ENCODE data around the gene RNF7.
"Not testable (repeated sequence)": the region's sequence is repeated elsewhere in the genome, so short reads cannot be mapped to it uniquely, and the experiment has no call there.

The RNF7 gene

DNA sequence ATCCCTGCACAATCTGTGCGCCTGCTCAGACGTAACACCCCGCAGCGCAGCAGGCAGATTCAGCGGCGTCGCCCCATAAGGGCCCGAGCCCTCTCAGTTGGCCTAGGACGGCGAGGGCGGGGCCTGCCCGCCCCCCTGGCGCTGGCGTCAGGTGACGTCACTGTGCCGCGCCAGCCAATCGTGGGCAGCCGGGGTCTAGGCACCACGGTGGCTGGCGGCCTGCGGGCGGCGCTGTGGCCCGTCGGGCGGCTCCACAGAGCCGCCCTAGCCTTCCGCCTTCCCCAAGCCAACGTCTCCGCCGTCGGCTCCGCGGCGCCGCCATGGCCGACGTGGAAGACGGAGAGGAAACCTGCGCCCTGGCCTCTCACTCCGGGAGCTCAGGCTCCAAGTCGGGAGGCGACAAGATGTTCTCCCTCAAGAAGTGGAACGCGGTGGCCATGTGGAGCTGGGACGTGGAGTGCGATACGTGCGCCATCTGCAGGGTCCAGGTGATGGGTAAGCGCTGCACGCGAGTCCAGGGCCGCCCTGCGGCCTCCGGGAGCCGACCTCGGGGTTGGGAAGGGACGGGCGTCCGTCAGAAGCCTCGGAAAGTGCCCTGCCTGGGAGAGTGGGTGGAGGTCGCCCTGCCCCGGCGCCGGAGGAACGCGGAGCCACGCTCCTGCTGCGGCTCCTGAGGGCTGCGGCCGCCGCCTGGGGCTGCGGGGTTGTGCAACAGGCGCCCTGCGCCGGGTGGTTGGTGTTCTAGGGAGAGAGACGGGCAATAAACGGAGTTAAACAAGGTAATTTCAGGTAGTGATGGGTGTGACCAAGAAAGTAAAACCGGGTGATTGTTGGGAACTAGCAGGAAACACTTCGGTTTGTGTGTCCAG, at the start of gene RNF7:
RNF7 (plus strand) TSS at position 277 of the 869 bp plus-strand sequence; CDS start at position 321, 44 bp downstream.
- peak; percentile 93 for DNase-seq

DNA sequence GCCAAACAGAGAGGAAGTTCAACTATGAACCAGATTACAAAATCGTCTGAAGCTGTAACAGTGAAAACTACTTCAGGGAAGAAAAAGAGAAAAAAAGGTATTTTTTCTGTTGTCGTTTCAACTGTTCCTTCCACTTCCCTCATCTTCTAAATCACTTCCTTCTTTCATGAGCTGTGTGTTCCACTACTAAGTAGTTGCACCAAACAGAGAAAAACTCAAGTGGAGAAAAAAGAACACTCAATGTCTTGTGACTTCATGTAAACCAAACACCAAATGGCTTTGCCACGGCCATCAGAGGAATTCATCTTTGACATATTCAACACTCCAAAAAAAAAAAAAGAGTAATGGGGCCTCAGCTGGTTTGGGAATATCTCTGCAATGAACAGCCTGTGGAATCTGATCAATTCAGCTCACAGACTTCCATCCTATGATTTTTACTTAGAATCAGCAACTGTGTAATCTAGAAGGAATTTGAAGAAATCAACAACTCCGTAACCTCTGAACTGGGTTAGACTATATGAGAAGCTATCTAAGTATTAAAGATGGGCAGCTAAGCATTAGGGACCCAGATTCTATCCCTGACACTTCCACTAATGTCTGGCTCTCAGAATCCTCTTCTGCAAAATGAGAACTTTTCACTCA, 47.5 kb upstream of the RNF7 start:
- no peak for DNase-seq

DNA sequence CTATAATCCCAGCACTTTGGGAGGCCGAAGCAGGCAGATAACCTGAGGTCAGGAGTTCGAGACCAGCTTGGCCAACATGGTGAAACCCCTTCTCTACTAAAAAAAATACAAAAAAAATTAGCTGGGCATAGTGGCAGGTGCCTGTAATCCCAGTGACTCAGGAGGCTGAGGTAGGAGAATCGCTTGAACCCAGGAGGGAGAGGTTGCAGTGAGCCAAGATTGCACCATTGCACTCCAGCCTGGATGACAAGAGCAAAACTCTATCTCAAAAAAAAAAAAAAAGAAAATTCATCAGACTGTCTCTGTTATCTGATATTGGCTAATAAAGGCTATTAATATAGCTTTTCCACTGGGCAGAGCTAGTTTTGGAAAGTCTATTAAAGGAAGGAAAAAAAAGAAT, 46.6 kb upstream of the RNF7 start:
- not testable (repeated sequence) for DNase-seq

DNA sequence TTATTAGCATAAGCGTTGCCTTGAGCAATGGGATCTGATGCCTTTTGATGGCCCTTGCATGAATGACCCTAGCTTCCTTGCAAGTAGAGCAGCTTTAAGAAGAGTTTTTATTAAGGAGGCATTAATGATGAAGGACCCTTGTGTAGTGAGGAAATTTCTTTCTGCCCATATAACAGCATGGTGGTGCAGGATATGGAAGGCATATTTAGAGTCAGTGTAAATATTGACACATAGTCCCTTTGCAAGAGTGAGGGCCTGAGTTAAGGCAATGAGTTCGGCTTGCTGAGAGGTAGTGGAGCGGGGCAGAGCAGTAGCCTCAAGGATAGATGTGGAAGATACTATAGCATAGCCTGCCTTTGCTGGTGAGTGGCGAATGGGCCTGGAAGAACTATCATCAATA, 45.1 kb upstream of the RNF7 start:
- not testable (repeated sequence) for DNase-seq

DNA sequence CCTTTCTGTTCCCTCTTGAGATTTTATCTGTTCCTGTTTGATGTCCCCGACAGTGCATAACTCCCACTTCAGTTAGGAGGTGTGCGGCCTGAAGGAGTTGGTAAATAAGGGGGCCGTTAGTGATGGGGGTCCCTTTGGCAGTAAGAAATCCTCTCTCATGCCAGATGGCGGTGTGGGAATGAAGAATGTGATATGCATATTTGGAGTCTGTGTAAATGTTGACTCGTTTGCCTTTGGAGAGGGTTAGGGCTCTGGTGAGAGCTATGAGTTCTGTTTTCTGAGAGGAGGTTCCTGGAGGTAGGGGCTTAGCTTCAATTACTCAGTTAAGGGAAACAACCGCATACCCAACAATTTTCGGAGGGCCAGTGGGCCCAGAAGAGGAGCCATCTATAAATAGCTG, 38.8 kb upstream of the RNF7 start:
- no peak for DNase-seq

DNA sequence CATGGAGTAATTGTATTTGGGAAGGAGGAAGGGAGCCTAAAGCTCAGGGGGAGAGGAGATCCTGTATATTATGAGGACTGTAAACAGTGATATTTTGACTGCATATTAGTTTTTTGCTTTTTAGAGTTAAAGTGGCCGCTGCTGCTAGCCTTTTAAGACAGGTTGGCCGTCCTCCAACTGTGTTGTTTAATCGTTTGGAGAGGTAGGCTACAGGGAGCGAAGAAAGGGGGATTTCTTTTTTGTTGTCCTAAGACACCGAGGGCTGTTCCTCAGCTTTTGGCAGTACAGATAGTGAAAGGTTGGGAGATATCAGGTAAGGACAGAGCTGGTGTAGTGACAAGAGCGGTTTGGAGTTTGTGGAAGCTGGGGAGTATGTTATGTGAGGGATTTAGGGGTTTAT, 38.2 kb upstream of the RNF7 start:
- no peak for DNase-seq

DNA sequence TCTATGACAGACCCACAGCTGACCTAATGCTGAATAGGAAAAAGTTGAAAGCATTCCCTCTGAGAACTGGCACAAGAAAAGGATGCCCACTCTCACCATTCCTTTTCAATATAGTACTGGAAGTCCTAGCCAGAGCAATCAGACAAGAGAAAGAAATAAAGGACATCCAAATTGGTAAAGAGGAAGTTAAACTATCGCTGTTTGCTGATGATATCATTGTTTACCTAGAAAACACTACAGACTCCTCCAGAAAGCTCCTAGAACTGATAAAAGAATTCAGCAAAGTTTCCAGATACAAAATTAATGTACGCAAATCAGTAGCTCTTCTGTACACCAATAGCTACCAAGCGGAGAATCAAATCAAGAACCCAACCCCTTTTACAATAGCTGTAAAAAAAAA, 34.7 kb upstream of the RNF7 start:
- DNase-seq = not testable (repeated sequence)

DNA sequence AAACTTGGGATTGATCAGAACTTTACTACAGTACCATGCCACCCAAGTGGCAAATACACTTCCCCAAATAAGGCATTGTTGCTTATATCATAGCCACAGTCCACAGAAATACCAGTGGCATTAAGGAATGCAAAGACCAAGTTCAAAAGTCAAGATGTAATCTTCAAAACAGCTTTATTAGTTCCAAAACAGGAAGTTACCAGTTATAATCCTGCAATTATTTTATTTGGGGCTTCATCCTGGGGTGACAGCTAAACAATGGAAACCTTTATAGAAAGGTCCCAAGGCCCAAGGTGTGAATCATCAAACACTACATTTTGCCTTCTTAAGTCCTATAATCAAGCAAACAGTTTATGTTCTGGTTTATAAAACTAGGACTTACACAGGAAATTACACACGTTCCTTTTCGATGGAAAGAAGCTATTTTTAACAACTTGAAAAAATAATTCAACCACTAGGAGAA, 30.3 kb upstream of the RNF7 start:
- DNase-seq = no peak

DNA sequence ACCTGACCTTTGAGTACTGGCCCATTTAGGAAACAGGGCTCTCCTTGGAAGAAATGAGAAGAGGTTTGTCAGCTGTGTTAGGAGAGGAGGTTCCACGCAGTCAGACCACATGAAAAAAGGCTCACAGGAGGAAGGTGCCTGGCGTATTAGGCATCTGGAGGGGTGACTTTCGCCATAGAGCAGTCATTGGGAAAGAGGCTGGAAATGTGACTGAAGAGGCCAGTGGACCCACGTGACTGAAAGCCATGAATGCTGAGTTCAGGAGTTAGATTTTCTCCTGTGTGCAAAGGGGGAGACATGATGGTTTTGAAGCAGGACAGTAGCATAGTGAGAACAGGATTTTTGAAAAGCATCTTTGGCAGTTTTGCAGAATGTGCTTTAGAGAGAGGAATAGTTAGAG, 29.7 kb upstream of the RNF7 start:
- DNase-seq = no peak

DNA sequence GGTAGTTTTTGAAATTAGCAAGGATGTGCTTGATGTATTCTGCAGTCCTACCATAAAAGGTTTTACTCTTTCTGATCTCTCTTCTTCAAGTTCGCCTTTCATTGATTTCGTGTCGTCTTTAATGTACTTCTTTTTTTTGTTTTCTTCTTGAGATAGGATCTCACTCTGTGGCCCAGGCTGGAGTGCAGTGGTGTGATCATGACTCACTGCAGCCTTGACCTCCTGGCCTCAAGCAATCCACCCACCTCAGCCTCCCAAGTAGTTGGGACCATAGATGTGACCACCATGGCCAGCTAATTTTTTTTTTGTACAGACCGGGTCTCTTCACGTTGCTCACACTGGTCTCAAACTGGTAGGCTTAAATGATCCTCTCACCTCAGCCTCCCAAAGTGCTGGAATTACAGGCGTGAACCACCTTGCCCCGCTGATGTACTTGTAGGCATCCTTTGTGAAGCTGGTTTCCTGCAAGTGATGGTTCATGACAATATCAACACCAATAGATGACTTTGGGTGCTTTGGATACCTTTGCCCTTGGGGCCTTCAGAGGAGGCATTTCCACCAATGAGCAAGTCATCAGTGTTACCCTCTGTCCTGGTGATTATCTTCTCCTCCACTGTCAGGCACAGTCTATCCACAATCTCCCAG, 28.9 kb upstream of the RNF7 start:
- no peak for DNase-seq

DNA sequence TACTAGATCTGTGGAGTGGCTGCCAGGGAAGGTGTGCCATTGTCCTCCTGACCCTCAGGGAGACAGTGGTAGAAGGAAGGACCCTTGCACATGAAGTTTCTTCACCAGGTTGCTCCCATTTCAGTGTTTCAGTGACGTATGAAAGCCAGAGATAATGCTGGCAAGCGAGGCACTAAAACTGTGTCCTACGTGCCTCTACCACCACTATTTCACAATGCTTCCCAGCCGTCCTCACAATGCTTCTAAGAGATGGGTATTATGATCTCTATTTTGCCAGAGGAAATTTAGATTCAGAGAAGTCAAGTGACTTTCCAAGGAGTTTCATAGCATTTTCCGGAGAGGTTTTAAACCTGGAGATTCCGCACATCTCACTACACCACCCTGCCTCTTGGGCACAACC, 28.0 kb upstream of the RNF7 start:
- DNase-seq = no peak

DNA sequence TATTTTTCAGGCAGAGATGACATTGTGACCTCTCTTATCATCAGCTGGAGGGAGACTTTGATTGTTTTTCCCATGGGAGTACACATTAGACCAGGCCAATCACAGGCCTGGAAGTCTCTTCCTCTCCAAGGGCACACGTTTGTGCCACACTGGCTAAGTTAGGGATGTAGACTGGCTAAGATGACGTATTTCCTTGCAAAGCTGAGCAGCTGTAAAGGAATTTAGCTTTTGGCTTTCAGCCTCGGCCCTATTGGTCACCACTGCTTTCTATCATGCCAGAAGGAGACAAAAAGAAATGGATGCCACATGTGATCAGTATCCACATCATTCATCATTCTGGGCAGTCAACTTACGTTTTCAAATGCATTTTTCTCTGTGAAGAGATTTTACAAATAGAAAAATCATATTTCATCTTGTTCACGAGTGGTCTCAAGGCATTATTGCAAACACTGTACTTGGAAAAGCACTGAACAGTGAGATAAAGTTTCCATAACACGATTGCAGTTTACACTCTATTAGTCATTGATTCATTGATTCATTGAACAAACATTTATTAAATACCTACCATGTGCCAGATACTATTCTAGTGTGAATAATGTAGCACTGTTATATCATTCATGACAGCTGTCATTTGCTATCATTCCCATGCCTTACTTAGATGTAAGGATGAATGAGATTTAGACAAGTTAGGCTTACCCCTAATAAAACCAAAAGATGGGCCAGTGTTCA, 27.0 kb upstream of the RNF7 start:
- DNase-seq = no peak

DNA sequence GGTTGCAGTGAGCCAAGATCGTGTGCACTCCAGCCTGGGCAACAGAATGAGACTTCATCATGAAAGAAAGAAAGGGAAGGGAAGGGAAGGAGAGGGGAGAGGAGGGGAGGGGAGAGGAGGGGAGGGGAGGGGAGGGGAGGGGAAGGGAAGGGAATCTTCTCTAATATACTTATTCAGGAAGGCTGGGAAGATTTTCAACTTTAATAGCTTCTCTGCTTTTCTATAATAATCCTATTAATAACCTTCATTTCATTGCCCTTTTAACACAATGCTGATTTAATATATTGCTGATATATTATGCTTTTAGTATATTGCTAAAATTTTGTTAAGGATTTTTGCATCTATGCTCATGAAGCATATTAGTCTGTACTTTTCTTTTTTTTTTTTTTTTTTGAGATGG, 23.4 kb upstream of the RNF7 start:
- DNase-seq = no peak

DNA sequence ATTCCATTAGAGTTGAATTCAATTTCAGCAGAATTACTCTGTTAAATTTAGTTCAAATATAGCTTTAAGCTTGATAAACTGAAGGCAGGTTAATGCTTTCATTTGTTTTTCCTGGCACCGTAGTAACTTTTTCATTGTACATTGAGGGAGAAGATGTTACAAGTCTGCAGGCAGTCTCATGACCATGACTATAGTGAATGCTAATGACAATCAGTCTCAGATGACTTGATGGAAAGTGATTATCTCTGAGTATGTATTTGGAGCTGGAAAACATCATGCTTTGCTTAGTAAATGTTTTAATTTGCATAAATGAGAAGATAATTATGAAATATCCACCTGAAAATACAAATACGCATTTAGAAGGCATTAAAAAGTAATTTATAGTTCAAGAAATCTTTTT, 16.0 kb upstream of the RNF7 start:
- DNase-seq = no peak

DNA sequence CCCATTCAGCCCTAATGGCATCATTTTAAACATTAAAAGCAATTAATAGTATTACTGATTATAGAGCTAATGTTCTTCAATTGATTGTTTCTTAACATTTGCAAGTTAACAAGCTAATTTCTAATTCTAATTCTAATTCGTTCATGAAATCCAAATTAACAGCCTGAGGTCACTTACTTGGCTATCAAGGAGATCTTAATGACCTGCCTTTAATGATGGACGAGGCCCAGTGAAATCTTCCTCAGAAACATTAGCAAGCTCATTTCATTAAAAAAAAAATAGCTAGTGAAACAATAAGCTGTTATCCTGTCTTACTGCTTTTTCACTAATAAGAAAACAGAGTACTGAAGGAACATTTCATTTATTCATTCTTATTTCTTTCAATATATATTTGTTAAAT, 15.4 kb upstream of the RNF7 start:
- no peak for DNase-seq

DNA sequence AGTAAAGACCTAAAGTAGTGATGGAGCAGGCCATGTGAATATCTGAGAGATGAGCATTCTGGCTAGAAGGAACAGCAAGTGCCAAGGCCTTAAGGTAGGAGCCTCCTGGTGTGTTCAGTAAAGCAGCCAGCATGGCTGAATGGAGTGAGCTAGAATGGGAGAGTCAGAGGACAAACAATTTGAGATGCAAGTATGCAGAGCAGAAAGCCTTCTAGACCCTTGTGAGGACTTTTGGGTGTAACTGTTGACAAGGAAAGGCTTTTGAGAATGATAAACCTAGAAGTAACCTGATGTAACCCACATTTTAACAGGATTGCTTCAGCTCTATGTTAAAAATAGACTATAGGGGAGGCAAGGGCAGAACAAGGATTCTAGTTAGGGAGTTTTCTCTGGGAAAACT, 14.8 kb upstream of the RNF7 start:
- DNase-seq = no peak

DNA sequence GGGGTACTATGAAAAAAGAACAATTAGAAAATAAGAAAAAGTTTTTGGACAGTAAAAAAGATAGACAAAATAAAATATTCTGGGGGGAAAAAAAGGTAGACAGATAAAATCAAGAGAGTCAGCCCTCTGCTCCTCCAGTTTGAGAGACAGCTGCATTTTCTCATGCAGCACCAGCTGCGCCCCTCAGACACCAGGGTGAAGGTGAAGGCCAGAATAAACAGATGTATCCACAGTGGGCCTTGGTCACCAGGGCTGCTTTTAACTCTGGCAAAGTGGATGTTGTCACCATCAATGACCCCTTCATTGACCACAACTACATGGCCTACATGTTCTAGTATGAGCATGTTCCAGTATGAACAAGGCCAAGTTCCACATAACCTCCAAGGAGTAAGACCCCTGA, 13.9 kb upstream of the RNF7 start:
- DNase-seq = no peak

DNA sequence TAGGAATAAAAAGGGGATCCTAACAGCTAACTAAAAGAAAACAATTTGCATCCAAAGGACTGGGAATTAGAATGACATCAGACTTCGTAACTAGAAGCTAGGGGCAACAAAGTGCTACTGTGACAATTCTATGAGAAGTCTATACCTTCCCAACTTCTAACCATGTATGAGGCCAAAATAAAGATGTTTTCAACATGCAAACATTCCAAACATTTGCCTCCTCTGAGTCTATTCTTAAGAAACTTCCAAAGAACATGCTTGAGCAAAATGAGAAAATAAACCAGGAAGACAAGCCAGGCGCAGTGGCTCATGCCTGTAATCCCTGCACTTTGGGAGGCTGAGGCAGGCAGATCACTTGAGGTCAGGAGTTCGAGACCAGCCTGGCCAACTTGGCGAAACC, 13.1 kb upstream of the RNF7 start:
- DNase-seq = no peak

DNA sequence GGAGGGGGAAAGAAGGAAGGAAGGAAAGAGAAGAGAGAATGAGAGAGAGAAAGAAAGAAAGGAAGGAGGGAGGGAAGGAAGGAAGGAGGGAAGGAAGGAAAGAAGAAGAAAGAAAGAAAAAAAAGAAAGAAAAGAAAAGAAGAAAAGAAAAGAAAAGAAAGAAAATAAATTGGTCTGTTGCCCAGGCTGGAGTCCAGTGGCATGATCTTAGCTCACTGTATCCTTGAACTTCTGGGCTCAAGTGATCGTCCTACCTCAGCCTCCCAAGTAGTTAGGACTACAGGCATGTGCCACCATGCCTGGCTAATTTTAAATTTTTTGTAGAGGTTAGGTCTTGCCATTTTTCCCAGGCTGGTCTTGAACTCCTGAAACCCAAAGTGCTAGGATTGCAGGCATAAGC, 11.6 kb upstream of the RNF7 start:
- DNase-seq = no peak

DNA sequence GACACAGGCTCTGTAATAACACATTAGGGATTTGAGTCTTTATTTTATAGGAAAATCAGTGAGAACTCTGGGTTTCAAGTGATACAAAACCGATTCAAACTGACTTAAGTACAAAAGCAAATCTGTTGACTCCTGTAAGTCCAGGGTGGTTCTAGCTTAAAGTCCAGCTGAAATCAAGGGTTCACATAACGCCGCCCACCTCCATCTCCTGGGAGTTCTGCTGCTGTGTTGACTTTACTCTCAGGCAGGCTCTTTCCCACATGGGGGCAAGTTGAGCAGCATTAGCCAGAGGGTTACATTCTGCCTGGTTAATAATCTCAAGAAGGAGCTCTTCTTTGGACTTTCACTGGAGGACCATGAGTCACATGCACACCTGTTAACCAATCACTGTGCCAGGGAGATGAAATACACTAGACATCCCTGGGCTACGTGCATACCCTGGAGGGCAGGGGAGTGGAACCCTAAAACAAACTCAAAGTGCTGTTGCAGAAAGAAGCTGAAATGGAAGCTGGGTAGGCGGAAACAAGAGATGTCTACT, 9.7 kb upstream of the RNF7 start:
- no peak for DNase-seq

DNA sequence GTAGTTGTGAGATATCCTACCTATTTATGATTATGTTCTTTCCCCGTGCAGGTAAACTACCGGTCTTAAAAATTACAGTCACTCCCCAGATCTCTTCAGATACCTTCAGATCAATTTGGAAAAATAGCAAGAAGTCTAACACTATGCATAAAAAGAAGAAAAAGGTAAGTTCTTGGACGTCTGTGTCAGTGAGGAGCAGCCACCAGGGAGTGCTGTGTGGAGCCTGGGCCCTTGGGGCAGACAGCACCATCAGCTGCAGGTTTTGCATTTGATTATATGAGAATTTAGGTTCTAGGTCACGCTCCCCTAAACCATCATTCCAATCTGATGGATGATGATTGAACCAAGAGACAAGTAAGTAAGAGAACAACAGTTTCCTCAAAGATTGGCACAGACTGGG, 8.9 kb upstream of the RNF7 start:
- no peak for DNase-seq

DNA sequence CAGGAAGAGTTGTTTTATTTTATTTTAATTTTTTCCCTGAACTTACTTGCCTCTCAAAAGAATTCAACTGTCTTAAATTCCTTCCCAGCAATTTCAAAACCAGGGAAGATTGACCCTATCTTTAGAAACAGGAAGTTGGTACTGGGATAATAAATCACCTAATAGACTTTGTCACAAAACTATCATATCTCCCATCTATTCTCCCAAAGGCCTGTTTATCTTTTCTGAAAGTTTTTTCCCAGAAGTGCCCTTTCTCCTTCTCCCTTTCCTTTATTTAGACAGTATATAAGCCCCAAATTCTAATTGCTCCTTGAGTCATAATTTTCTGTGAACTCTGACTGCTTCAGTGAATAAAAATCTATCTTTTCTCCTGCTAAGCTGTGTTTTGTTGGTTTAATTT, 2.9 kb upstream of the RNF7 start:
- no peak for DNase-seq

All from NCI-H345 (cell line).